ENCODE data around the gene WWC1.

DNA sequence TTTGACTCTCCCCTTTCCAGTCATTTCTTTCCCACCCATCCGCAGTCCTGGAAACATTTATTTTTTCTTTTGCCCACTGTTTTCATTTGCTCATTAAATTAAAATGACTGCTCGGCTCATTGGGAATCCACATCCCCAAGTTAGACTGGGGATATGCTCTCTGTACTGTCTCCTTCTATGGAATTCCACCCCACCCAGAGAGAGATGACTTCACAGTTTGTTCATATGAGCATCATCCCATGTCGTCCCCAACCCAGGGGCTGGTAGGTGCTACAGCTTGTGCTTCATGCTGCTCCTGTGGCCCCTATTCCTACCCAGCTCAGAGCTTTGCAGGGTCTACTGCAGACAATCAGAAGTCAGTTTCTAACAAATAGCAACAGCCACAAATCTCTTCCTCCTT, 178.4 kb downstream of the WWC1 start:
- TF ChIP-seq, protein P1, sequence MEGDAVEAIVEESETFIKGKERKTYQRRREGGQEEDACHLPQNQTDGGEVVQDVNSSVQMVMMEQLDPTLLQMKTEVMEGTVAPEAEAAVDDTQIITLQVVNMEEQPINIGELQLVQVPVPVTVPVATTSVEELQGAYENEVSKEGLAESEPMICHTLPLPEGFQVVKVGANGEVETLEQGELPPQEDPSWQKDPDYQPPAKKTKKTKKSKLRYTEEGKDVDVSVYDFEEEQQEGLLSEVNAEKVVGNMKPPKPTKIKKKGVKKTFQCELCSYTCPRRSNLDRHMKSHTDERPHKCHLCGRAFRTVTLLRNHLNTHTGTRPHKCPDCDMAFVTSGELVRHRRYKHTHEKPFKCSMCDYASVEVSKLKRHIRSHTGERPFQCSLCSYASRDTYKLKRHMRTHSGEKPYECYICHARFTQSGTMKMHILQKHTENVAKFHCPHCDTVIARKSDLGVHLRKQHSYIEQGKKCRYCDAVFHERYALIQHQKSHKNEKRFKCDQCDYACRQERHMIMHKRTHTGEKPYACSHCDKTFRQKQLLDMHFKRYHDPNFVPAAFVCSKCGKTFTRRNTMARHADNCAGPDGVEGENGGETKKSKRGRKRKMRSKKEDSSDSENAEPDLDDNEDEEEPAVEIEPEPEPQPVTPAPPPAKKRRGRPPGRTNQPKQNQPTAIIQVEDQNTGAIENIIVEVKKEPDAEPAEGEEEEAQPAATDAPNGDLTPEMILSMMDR (IDR thresholded peaks at IDR 0.05; ENCODE audit: insufficient read depth, low read depth, low read length) = no peak
- no peak for TF ChIP-seq EZH2 (IDR thresholded peaks at IDR 0.05; ENCODE audit: insufficient read depth, low read length)
